ENCODE results near the gene SYCP3.
"Not testable (repeated sequence)": the region's sequence is repeated elsewhere in the genome, so short reads cannot be mapped to it uniquely, and the experiment has no call there.

Gene SYCP3

GRCh38 chr12:101713059-101713682, 26.1 kb downstream of the SYCP3 start:
- no peak for DNase-seq (ENCODE audit: low read depth)

GRCh38 chr12:101710288-101710687, 29.0 kb downstream of the SYCP3 start:
- DNase-seq (ENCODE audit: low read depth) = no peak

- no peak for DNase-seq (ENCODE audit: low read depth)
These were observed 32.0 kb downstream of the SYCP3 start for GRCh38 chr12:101707131-101707782.

- no peak for DNase-seq (ENCODE audit: low read depth)
These were observed 32.9 kb downstream of the SYCP3 start for GRCh38 chr12:101706403-101706802.

- DNase-seq (ENCODE audit: low read depth) = no peak
These were observed 35.8 kb downstream of the SYCP3 start for GRCh38 chr12:101703487-101703886.

- no peak for DNase-seq (ENCODE audit: low read depth)
These were observed 38.9 kb downstream of the SYCP3 start for GRCh38 chr12:101700299-101700820.

- DNase-seq (ENCODE audit: low read depth) = no peak
These were observed 40.4 kb downstream of the SYCP3 start for GRCh38 chr12:101698800-101699347.

GRCh38 chr12:101697930-101698799, 41.1 kb downstream of the SYCP3 start:
- no peak for DNase-seq (ENCODE audit: low read depth)

GRCh38 chr12:101697197-101697929, 41.9 kb downstream of the SYCP3 start, which contains the start of gene CHPT1:
CHPT1 (plus strand) TSS chr12:101697640; CDS start chr12:101697862, 222 bp downstream.
- no peak for DNase-seq (ENCODE audit: low read depth)

- DNase-seq (ENCODE audit: low read depth) = no peak
These were observed 42.7 kb downstream of the SYCP3 start for GRCh38 chr12:101696251-101697196.

GRCh38 chr12:101695706-101696105, 43.6 kb downstream of the SYCP3 start:
- DNase-seq (ENCODE audit: low read depth) = no peak

GRCh38 chr12:101694986-101695385, 44.3 kb downstream of the SYCP3 start:
- DNase-seq (ENCODE audit: low read depth) = no peak

- DNase-seq (ENCODE audit: low read depth) = no peak
These were observed 44.9 kb downstream of the SYCP3 start for GRCh38 chr12:101694297-101694848.

- DNase-seq (ENCODE audit: low read depth) = no peak
These were observed 47.7 kb downstream of the SYCP3 start for GRCh38 chr12:101691503-101692096.

- DNase-seq (ENCODE audit: low read depth) = no peak
These were observed 48.6 kb downstream of the SYCP3 start for GRCh38 chr12:101690544-101691098.

- no peak for DNase-seq (ENCODE audit: low read depth)
These were observed 53.1 kb downstream of the SYCP3 start for GRCh38 chr12:101686176-101686575.

GRCh38 chr12:101685092-101685491, 54.2 kb downstream of the SYCP3 start:
- no peak for DNase-seq (ENCODE audit: low read depth)

GRCh38 chr12:101681627-101682026, 57.6 kb downstream of the SYCP3 start:
- DNase-seq (ENCODE audit: low read depth) = not testable (repeated sequence)

GRCh38 chr12:101680647-101681046, 58.6 kb downstream of the SYCP3 start:
- DNase-seq (ENCODE audit: low read depth) = no peak
